ENCODE measurements around the gene PLEKHM3.
"Not testable (repeated sequence)": the region's sequence is repeated elsewhere in the genome, so short reads cannot be mapped to it uniquely, and the experiment has no call there.

The PLEKHM3 gene

DNA sequence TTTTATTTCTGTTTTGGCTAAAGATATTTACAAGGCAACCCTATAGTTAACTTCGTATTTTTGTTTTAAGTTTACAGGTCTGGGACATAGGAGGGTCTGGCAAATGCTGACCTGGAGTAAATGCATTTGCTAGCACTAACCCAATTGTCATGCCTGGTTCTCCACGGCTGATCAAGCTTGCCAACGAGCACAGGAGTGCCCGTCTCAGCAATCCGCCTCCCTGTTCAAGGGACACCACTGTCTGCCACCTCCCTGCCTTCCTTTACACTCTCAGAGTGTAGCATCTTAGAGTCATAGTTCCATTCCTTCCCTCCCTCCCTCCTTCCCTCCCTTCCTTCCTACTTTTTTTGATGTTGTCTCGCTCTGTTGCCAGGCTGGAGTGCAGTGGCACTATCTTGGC, 104.6 kb downstream of the PLEKHM3 start:
- no peak for DNase-seq

DNA sequence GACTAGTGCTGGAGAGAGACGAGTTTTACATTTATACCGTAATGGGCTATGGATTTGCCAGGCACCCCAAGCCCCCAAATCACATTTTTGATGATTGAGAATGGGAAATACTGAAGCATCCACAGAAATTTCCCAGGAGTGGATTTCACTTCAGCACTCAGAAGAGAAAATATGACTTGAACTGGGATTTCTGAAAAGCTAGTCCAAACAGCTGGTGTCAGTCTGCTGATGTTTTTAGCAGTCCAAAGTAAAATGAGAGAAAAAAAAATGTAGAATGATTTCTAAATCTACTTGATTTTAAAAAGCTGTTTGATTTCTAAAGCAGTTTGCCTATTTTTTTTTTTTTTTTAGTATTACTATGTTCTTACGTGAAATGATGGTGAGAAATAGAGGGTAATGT, 105.0 kb downstream of the PLEKHM3 start:
- DNase-seq, result no peak

DNA sequence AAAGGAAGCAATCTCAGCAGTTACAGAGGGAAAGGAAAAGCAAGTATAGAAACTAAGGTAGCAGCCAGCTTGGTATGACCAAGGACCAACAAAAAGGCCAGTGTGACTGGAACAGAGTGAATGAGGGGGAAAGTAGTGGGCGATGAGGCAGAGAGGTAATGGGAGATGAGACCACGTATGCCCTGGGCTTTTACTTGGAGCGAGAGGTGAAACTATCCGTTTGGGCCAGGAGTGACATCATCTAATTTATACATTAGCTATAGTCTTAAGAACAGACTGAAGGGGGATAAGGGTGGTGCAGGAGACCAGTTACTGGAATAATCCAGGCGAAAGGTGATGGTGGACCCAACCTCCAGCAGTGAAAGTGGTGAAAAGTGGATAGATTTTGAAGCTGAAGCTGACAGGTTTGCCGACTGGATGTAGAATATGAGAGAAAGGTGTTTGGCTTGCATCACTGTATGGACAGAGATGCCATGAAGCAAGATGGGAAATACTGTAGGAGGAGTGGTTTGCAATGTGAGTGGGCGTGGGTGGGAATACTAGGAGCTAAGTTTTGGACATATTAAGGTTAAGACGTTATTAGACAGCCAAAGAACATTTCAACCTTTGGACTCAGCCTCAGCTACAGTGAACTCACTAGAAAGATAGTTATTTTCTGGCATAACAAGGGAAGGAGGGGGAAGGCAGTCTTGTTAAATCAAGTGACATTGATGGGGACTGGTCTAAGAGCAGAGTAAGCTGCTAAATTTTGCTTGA, 106.0 kb downstream of the PLEKHM3 start:
- DNase-seq, result no peak

DNA sequence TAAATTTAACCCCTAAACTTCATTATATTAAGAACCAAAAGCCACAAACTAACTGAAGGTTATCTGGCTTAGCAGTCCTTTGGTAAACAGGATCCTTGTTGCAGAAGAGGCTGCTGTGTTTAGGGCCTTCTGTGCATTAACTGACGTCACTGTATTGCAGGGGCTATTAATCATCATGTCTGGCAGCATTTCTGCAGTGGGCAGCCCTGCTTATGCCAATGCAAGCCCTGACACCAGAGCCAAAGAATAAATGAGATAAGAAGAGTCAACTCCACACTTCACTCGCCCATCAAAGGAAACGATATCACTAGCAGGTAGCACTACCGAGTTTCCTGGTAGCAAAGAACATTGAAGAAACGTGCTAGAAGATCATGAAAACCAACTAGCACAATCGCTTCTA, 110.6 kb downstream of the PLEKHM3 start:
- DNase-seq, result no peak

DNA sequence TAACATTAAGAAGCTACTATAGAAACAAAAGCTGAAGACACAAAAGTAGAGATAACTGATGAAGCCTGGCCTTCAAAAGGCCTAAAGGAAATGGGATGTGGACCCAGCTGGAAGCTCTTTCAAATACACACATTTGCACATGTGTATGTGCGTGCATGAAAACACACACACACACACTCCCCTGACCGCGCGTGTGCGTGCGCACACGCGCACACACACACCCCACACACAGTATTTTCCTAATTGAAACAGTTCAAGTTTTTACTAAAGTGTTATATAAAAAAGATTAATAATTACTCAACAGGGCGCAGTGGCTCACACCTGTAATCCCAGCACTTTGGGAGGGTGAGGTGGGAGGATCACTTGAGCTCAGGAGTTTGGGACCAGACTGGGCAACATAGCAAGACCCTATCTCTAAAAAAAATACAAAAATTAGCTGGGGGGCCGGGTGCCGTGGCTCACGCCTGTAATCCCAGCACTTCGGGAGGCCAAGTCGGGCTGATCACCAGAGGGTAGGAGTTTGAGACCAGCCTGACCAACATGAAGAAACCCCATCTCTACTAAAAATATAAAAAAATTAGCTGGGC, 111.5 kb downstream of the PLEKHM3 start:
- DNase-seq, result no peak

DNA sequence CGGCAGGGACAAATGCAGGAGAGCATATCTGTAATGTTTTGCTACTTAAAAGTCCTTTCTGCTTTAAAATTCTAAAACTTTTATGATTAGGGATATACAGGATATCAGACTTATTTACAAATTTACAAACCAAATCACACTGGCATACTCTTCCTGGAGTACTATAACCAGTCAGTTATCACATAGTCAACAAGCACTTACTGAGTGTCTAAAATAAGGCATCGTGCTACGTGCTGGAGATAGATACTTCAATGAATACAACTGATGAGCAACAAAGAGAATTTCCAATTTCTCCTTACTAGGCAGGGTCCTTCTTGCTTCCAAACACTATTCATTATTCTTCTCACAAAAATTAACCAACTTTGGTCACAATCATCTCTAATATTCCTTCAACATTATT, 113.5 kb downstream of the PLEKHM3 start:
- no peak for DNase-seq

DNA sequence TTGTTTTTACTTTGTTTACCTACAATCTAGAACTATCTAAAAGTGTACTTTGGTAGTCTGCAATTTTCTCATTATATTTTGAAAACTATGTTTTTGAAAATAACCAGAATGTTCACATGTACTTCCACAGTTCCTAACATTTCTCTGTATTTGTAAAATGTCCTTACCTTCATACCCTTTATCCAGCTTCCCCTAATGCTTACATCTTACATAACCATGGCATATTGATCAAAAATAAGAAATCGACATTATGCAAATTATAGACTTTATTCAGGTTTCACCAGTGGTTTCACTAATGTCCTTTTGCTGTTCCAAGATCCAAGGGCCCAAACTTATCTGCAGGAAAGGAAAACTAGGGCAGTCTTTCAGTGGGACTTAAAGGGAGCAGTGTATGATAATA, 114.1 kb downstream of the PLEKHM3 start:
- DNase-seq, result no peak

DNA sequence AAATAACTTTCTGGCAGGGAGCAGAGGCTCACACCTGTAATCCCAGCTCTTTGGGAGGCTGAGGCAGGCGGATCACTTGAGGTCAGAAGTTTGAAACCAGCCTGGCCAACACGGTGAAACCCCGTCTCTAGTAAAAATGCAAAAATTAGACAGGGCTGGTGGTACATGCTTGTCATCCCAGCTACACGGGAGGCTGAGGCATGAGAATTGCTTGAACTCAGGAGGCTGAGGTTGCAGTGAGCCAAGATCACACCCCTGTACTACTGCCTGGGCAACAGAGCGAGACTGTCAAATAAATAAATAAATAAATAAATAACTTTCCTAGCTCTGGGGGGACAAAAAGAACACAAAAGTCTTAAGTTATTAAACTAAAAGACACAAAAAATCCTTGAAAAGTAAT, 118.8 kb downstream of the PLEKHM3 start:
- not testable (repeated sequence) for DNase-seq

DNA sequence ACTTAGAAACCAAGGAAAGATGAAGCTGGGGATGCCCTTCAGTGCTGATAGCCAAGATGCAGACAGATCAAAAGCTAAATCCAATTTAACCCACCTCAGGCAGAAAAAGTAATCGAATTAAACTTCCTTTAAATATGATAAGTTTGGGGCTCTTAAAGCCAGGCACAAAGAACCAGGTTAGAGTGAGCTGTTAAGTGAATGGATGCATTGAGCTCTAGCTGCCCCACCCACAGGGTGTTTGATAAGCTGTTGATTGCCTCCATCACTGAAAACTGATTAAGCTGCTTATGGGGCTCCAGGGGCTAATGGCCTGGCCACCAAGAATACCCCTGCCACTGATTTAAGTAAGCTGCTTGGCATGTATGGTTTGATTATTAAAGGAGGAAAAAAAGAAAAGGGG, 119.8 kb downstream of the PLEKHM3 start:
- DNase-seq, result no peak

DNA sequence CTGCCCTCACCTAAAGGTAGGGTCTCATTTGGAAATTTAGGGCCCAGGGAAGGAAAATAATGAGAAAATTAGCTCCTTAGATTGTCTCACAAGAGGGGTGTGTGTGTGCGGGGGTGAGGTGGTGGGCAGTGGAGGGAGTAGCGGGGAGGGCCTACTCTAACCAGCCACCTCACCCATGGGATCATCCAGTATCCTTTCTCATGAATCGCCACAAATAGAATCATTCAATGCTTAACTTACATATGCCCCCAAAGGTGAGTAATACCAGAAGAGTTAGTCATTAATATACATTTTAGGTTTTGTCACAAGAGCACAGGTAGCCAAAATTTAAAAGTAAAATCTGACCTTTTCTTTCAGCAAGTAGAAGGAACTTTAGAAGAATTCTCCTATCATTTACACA, 122.1 kb downstream of the PLEKHM3 start:
- no peak for DNase-seq

DNA sequence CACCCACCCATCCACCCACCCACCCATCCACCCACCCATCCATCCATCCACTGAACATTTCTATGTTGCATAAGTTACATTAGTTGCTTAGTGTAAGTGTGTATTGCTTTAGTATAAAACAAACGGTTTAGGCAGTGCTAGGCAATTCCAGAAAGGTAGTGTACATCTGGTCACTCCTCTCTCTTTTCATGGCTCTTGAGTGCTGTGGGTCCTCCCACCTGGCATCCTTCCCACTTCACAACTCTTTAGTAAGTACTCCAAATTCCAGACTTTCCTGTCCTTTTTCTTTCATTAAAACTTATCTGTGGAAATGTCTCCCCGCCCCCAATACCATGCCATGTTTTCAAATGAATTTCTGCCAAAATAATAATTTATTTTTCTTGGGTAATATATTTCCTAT, 122.5 kb downstream of the PLEKHM3 start:
- no peak for DNase-seq

DNA sequence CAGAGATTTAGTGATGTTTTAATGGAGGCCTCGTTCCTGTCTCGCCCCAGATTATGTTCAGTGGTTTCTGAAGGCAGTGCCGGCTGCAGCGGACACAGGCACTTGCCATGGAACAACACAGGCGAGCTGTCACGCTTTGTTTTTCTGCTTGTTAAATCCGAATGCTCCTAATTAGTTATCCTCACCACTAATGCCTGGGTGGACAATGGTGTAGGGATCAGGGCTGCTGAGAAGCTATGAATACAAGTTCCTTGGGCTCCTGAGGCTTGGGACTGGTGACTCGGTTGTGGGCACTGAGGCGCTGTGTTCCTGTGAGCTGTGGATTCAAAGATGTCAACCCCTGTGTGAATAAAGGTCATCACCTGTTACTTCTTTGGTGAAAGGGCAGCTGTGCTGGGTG, 123.5 kb downstream of the PLEKHM3 start:
- DNase-seq, result no peak

DNA sequence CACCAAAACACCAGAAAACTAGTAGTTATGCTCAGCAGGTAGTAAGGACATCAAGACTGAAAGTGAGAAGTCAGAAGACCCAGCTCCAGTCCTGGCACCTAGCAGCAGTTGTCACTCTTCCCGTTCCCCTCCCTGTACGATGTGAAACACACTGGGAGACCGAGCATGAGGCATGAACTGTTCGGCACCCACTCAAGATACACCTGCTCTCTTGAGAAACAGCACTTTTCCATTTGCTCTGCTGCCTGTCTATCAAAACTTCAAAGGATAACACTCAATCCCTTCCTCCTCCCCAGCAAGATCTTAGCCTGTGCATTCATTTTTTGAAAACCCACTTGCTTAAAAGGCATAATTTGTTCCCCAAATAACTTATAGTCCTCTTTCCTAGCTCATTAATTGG, 123.9 kb downstream of the PLEKHM3 start:
- DNase-seq, result no peak

DNA sequence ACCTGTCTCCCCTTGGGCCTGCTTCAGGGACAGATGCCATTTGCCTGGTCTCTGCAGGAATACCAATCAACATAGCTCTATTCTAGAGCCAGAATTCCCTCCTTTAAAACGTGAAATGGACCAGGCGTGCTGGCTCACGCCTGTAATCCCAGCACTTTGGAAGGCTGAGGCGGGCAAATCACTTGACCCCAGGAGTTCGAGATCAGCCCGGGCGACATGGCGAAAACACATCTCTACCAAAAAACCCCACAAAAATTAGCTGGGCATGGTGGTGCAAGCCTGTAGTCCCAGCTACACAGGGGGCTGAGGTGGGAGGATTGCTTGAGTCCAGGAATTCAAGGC, 127.0 kb downstream of the PLEKHM3 start:
- no peak for DNase-seq

DNA sequence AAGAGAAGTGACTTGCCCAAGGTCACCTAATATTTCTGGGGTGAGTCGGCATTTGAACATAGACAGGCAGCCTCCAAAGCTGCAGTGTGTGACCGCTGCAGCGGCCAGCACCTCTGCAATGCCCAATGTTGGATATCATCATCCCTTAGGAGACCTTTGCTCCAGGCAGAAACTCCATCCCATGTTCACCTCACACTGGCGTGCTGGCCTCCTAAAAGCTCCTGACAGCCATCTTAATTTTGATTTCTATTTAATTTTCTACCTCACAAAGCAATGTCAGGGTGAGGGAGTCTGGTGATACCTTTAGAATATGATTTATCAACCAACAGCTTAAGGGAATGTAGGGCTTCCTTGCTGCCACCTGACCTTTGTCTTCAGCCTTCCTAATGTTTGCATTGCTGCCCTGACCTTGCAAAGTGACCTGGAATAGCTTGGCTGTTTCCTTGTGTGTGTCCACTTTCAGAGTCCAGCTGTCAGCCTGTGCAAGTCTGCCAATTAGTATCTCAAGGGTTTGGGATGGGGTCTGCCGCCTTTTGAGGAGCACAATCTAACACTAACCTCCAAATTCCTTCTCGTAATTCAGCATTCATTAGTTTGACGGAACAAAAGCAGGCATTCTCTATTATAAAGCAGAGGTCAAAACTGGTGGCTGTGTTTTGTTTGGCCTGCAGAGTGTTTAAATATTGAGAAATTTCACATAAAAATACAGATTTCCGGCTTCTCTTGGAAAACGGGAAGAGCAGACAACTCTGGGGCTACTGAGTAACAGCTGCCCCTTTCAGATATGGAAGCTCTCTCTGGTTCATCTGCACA, 127.6 kb downstream of the PLEKHM3 start:
- DNase-seq, result no peak

DNA sequence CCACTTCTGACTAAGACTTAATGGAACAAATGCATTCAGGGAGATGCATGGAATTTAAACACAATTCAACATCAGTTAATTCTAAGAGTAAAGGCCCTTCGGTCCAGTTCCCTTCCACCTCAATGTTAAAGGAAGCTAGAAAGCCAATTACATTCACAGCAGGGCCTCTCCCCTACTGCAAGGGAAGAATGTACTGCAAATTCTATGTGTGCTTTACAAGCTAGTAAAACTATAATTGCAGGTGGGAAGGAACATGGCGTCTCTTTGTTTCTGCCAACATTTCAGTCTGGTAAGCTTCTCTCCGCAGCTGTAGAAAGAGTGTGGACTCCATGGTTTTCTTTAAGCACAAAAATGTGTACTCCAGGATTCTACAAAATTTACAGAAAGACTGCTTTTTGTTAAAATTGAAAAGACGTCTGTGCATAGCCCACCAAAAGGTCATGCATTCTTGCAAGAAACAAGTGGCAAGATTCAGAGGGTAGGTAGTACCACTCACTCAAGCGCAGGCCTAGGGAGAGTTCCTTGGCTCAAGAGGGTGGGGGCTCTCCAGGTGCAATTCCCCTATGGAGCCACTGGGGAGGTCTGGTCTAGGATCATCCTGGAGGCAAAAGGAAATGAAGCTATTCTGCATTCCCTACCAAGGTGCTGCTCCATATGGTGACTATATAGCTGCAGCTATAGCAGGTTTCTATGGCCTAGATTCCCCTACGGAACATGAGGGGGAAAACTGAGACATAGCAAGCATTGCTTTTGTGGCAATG, 128.6 kb downstream of the PLEKHM3 start:
- no peak for DNase-seq

DNA sequence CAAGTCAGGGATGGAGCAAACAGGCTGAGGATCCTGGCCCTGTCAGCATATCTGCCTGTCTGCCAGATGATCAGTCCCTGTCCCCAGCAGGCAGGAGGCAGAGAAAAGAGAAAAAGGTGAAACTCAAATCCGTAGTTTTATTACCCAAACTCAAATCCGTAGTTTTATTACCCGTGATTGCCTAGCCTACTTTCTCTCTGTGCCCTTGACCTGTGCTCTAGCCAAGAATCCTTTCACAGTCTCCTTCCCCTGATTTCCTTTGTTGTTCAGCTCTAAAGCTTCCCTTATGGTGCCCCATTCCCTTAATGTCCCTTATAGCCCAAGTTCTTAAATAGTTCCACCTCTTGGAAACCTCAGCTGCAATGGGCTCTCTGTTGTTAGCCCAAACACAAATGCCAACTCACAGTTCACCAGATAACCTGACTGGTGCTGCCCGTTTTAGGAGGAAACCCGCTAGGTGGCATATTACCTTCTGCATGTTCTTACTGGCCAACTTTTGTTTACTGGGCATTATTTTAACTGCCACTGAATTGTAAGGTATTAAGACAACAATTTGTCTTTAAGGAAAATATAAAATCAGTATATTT, 130.0 kb downstream of the PLEKHM3 start:
- DNase-seq, result no peak

DNA sequence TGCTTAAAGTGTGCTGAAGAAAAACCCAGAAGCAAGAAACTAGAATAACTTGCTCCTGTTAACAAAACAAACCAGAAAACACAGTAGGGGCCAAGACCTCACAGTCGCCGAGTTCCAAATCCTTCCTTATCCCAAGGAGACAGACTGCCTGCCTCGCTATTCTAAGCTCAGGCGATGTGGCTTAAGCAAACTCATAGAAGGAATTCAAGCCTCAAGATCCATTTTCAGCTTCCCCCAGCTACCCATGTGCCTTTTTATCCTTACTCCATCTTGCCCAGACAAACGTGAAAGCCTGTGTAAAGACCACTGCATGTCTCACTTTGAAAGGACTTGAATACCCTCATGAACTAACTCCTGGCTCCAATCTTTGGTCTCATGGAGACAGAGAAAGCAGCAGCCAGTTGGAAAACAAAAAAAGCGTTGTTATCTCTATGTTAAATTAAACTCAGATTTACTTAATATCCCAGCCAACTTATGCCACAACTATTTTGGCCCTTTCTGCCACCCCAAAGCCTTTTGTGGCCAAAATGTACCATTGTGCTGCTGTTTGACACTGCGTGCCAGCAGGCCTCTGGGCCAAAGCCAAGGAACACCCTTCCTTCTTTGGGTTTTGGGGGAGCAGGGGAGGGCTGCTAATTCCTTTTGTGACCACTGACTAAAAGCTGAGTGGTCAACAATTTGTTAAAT, 132.5 kb downstream of the PLEKHM3 start:
- DNase-seq, result no peak

DNA sequence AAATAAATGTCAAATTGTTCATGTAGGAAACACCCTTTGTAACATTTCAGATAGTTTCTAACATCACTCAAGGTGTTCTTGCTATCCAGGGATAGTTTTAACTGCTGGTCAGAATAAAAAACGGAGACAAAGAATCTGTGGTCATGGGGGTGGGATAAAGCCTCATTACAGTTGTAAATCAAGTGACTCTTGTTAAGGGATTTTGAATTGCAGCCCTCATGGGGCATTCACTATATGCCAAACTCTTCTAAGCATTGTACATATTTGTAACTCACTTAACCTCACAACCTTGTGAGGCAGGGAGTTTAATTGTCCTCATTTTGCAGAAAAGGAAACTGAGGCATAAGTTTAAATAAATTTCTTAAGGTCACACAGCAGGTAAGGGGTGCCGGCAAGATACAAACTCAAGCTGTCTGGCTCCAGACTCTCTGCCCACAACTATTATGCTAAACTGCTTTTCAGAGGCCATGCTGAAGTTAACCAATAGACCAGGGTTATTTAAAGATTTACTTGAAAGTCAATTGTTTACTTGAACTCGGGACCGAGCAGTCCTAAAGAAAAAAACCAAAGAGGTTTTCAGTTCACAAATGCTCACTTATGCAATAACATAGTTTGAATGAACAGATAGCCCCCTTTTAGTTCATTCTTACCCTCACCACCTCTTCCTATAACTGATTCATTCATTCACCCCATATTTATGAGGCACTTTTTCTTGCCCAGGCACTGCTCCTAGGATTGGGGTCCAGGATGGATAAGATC, 134.1 kb downstream of the PLEKHM3 start:
- DNase-seq, result no peak

DNA sequence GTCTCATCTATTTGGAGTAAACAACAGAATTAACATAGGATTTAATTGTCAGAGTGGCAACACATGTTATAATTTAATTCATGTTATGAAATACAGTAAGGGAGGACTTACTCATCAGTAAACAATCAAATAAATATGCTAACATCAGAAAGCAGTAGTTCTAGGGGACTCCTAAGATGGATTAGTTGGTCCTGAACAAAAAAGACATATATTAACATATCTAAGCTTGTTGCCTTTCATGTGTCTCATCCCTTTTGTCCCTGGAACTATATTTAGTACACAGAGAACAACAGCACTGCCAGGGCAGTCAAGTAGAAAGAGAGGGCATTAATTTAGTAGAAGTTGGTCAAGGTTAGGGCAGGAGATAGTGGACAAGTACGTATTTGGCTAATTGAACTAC, 137.8 kb downstream of the PLEKHM3 start:
- DNase-seq, result no peak

DNA sequence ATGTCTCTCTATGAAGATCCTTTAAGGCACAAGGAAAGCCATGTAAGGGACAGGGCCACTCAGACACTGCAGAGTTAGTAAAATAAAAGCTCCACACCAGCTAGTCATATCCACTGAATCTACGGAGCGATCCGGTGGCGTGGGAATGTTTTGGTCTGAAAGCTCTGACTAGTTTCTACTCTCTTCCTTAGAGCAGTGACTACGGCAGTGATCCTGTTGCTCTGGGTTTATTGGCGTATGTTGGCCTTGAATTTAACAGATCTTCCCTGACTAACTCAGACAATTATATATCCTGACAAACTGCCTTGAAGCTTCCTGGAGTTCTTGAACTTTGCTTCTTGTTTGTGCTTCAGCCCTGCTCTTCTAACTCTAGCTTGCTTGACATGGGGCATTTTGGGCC, 140.3 kb downstream of the PLEKHM3 start:
- no peak for DNase-seq

DNA sequence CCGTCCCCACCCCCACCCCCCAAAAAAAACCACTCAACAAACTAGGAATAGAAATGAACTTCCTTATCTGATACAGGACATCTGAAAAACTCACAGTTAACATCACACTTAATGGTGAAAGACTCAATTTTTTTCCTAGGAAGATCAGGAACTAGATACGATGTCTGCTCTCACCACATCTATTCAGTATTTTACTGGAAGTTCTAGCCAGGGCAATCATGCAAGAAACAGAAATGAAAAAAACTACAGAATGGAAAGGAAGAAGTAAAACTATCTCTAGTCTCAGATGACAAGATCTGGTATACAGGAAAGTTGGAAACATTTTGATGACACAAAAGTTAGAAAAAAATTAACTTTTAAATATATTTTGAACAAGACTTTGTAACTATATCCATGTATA, 141.2 kb downstream of the PLEKHM3 start:
- DNase-seq, result no peak
